ENCODE measurements around the gene SIDT2.

DNA sequence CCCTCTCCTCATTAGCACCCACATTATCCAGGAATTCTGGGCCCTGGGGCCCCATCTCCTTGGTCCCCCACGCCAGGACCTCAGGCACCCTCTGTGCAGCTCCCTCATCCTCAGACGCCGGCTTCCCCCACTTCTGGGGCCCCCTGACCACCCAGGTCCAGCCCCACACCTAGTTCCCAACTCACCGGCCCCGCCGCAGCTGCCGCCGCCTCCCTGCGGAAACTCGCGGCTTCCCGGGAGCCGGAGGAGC, 53.2 kb downstream of the SIDT2 start, which contains the start of gene PCSK7:
- TF ChIP-seq POLR2A (IDR thresholded peaks at IDR 0.05) (no peak), CTCF (IDR thresholded peaks at IDR 0.05) (no peak)
